HG03442 (cell line): ENCODE data around the gene LCP2.

Source experiments
- ATAC-seq: cut with Tn5 transposase; IDR thresholded peaks from one replicate; pipeline ENCODE4 v1.9.1; 2021; ENCODE audit warnings: mild to moderate bottlenecking, moderate library complexity; ENCODE audit not compliant: unreplicated experiment

LCP2 gene

GRCh38 chr5:170296935-170297588 is 515 bp downstream of the LCP2 start:
- ATAC-seq, result peak; percentile 44

DNA sequence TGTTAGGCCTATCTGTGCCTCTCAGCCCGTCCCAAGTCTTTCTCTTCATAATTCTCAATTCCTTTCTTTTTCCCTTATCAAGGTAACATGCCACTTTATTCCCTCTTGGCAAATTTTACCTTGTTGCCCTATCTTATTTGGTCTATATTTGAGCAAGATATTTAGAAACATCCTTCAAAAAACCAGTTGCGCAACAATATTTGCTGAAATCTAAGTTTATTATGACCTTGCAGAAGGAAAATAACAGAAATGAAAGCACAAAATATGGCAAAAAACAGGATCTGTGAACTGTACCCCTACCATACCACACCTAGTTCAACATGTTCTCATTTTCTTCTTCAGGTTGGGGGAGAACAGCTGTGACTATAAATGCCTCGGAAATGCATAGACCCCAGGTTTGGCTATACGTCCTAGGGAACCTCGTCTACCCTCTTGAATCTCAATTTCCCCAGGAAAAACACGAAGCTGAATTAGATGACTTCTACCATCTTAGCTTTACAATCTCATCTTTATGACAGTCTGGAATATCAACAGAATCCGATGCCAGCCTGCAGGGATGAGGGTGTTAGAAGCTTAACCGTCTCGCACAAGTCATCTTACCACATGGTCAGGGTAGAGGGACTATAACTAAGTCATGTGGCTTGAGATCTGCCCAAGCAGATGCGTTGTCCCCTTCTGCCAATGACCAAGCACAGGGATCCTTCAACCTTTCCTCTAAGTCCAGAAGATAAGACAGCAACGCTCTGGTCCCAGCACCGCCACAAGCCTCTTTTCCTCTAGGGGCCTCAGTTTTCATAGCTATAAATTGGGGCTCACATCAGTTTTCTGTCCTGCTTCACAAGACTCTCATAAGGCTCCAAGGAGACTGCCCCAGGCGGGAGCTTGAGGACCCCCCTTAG is 1.3 kb downstream of the LCP2 start:
- no peak for ATAC-seq

- ATAC-seq, result no peak
Observed at GRCh38 chr5:170294556-170294955, 3.0 kb downstream of the LCP2 start.

- no peak for ATAC-seq
Observed at GRCh38 chr5:170294057-170294456, 3.5 kb downstream of the LCP2 start.

DNA sequence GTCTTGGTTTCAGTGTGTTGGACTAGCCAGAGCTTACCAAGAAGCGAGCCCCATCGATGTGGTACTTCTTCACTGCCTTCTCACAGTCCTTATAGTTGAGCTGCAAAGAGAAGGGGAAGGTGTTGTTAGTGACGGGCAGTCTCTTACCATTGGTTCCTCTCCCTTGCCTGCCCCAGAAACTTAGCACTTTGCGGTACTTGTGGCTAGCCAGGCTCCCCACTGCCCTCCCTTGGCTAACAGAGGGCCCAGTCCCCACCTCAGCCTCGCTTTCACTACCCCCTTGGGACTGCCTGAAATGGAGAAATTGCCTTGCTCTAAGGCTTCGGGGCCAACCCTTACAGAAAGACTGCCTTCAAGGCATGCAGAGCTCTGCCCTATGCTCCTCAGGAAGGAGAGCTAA is 4.3 kb downstream of the LCP2 start:
- ATAC-seq, result peak; percentile 81

GRCh38 chr5:170292179-170293104 is 5.1 kb downstream of the LCP2 start:
- ATAC-seq, result no peak

- ATAC-seq, result no peak
Observed at GRCh38 chr5:170290498-170290897, 7.1 kb downstream of the LCP2 start.

GRCh38 chr5:170289764-170290163 is 7.8 kb downstream of the LCP2 start:
- ATAC-seq, result no peak

DNA sequence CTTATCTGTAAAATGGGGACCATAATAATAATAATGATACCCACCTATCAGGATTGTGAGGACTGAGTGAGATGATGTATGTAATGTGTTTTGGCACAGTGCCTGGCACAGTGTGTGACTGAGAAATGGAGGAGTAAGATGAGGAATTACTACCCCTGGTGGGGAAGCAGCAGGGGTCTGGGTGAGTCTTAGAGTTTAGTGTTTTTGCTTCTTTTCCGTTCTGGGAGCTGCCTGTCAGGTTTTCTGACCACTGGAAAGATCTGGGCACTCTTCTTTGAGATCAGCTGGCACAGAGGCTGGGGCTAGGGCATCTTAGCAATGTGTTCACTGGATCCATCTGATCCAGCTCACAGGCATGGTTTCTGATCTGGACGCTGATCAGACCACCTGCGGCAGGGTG is 8.5 kb downstream of the LCP2 start:
- no peak for ATAC-seq

GRCh38 chr5:170288551-170288950 is 9.0 kb downstream of the LCP2 start:
- ATAC-seq, result no peak

- ATAC-seq, result no peak
Observed at GRCh38 chr5:170288151-170288550, 9.4 kb downstream of the LCP2 start.

DNA sequence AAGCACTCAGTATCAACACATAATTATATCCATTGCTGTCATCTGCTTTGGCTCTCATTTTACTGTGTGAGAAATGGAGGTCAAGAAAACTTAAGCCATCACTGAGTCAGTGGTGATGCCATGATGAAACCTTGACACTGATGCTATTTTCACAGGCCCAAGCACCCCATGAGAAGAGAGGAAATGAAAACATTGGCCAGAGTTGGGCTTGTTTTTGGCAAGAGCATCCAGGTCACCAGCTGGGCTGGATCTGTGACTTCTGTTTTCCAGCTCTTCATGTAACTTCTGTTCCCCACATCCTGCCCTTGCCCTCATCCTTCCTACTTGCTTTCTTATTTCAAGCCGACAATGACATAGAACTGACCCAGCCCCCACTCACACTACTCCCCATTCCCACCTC is 10.0 kb downstream of the LCP2 start:
- no peak for ATAC-seq

DNA sequence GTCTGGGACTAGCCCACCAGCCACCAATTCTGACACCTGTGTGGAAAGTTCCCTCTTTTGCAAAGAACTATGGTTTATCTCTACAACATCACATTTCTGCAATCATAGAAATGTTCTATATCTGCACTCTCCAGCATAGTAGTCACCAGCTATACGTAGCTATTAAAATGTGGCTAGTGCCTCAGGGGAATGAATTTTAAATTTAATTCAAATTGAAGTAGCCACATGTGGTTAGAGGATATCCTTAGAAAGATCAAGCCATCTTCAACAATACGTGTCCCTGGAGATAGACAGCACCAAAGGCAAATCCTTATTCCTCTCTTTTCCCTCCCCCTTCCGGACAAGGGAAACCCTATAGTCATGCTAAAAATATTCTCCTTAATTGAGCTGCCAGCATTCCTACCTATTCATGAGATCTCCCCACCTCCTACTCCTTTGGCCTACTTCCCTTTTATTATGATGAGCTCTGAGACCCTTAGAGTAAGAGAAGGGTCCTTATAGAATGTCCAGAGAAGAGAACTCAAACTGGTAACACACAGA is 11.1 kb downstream of the LCP2 start:
- no peak for ATAC-seq

GRCh38 chr5:170285181-170285580 is 12.4 kb downstream of the LCP2 start:
- no peak for ATAC-seq

DNA sequence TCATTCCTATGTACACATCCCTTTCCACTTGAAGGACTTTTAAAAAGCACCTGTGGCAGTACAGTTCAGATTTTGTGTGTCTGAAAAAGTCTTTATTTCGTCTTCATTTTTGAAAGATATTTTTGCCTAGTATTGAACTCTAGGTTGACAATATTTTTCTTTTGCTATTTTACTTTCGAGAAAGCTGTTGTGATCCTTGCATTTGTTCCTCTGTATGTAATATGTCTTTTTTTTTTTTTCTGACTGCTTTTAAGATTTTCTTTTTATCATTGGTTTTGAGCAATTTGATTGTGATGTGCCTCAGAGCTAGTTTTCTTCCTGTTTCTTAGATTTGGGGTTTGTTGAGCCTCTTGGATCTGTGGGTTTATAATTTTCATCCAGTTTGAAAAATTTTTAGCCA is 13.3 kb downstream of the LCP2 start:
- no peak for ATAC-seq

DNA sequence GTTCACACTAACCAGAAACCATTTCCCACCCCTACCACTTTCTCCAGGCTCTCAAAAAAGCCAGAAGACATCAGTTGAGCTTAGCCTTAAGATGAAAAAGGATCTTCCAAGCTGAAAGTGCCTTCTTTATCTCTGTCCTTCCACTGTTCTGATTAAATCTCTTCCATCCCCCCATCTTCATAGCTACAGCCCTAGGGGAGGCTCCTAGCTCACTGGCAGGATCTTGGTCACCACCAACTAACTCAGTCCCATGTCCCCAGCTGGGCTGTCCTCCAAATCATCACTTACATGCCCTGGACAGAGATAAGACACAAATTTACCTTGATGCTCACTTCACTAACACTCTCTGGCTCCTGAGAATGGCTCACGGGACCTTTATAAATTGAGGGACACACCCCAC is 14.3 kb downstream of the LCP2 start:
- no peak for ATAC-seq

- no peak for ATAC-seq
Observed at GRCh38 chr5:170280011-170280493, 17.5 kb downstream of the LCP2 start.

GRCh38 chr5:170279459-170279817 is 18.1 kb downstream of the LCP2 start:
- ATAC-seq, result no peak

- peak; percentile 87 for ATAC-seq
Observed at GRCh38 chr5:170278611-170279458, 18.7 kb downstream of the LCP2 start.

GRCh38 chr5:170277867-170278281 is 19.7 kb downstream of the LCP2 start:
- no peak for ATAC-seq
